Adipocyte (in vitro differentiated cells): Measurements from ENCODE around the gene DLGAP4.
"Not testable (repeated sequence)": the region's sequence is repeated elsewhere in the genome, so short reads cannot be mapped to it uniquely, and the experiment has no call there.

Experiments used
- DNase-seq: peaks from one replicate; pipeline ENCODE4 v3.0.0-alpha.2; 2015; ENCODE audit warnings: low read depth
- H3K27me3 ChIP-seq: replicated peaks from 2 replicates; pipeline ENCODE4 v1.7.0; 2013; ENCODE audit warnings: mild to moderate bottlenecking, low read length, moderate library complexity; ENCODE audit not compliant: control insufficient read depth, insufficient read depth
- H3K36me3 ChIP-seq: 2 replicates; pipeline ENCODE4 v1.7.0; 2013; ENCODE audit warnings: low read length, mild to moderate bottlenecking, moderate library complexity; ENCODE audit not compliant: control insufficient read depth, insufficient read depth, severe bottlenecking
- H3K4me1 ChIP-seq: 2 replicates; pipeline ENCODE4 v1.7.0; 2013; ENCODE audit warnings: mild to moderate bottlenecking, low read length, moderate library complexity; ENCODE audit not compliant: control insufficient read depth, insufficient read depth
- H3K4me3 ChIP-seq: 2 replicates; pipeline ENCODE4 v1.7.0; 2013; ENCODE audit warnings: mild to moderate bottlenecking, low read length, moderate library complexity
- H3K9ac ChIP-seq: 2 replicates; pipeline ENCODE4 v1.7.0; 2013; ENCODE audit warnings: mild to moderate bottlenecking, low read length, moderate library complexity
- H3K9me3 ChIP-seq: 2 replicates; pipeline ENCODE4 v1.7.0; 2013; ENCODE audit warnings: mild to moderate bottlenecking, low read length, moderate library complexity; ENCODE audit not compliant: control insufficient read depth

DLGAP4 gene

GRCh38 chr20:36548704-36549627 is 242.8 kb downstream of the DLGAP4 start:
- Histone ChIP-seq H3K9me3 (no peaks in the 10 kb centered on the region), H3K27me3 (no peaks in the 10 kb centered on the region), H3K4me3 (no peak overlapping the region), H3K9ac (peak overlapping the region; percentile 53), H3K36me3 (peaks cover 43% of the 10 kb centered on the region), H3K4me1 (peaks cover 20% of the 10 kb centered on the region)
- no peak for DNase-seq

- Histone ChIP-seq H3K9me3 (no peaks in the 10 kb centered on the region), H3K9ac (peak overlapping the region; percentile 53), H3K4me1 (peaks cover 14% of the 10 kb centered on the region), H3K36me3 (peaks cover 43% of the 10 kb centered on the region), H3K4me3 (no peak overlapping the region), H3K27me3 (no peaks in the 10 kb centered on the region)
- DNase-seq = no peak
Observed at GRCh38 chr20:36549628-36549941, 243.4 kb downstream of the DLGAP4 start.

DNA sequence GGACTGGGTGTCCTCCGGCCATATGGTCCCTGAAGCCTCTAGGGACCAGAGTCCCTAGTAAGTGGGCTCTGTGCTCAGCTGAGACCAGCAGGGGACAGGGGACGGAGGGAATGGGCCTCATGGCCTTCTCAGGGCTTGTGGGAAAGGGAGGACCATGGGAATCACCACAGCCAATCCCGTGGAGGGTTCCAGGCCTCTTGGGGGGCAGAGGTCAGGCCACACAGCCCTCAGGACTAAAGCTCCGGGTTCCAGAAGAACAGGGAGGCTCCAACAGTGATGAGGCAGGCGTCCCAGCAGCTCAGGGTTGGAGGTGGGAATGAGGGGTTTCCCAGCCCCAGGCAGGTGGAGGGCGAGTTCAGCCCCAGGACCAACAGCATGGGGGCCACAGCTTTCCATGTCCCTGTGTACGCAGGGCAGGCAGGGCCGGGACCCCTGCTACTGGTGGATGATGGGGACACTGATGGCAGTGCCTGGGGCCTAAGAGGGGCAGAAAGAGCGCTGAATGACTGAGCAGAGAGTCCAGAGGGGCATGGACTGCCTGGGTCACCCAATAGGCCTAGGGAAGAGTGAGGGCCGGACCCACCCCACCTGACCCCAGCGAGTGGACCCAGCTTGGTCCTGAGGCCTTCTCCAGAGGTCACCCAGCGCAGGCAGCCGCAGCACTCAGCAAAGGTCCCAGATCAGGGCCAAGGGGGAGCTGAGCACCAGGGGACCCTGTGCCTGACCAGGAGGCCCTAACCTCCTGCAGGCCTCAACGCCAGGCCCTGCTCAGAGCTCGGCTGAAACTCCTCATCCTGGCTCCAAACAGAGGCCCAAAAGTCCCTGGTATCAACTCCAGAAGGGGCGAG is 244.0 kb downstream of the DLGAP4 start:
- Histone ChIP-seq H3K27me3 (no peaks in the 10 kb centered on the region), H3K9ac (peak overlapping the region; percentile 53)
- no peak for DNase-seq

DNA sequence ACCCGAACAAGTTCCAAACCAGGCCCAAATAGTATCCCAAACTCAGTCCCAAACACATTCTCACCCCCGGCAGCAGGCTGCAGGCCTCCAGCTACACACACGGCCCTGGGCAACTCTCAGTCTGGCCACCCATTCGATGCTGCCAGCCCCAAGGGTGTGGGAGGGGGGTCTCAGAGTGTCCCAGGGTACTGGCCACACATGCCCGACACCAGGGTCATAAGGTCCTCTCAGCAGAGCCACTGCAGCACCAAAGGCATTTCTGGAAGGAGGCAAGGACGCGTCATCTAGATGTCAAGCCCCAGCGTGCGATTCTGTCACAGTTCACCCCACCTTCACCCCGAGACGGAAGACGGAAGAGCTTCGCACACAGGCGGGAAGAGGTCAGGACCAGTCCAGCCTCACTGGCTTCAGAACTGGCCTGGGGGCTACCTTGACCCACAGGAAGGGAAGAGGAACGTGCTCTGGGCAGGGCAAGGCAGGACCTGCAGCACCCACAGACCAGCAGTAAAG is 244.7 kb downstream of the DLGAP4 start:
- Histone ChIP-seq H3K4me1 (peaks cover 9% of the 10 kb centered on the region), H3K9ac (peak overlapping the region; percentile 25), H3K4me3 (no peak overlapping the region), H3K9me3 (no peaks in the 10 kb centered on the region), H3K36me3 (peaks cover 37% of the 10 kb centered on the region), H3K27me3 (no peaks in the 10 kb centered on the region)
- no peak for DNase-seq

More for the DNA sequence above, 244.0 kb downstream of the DLGAP4 start:
- Histone ChIP-seq H3K9me3 (no peaks in the 10 kb centered on the region), H3K4me3 (no peak overlapping the region), H3K4me1 (peaks cover 9% of the 10 kb centered on the region), H3K36me3 (peaks cover 39% of the 10 kb centered on the region)

DNA sequence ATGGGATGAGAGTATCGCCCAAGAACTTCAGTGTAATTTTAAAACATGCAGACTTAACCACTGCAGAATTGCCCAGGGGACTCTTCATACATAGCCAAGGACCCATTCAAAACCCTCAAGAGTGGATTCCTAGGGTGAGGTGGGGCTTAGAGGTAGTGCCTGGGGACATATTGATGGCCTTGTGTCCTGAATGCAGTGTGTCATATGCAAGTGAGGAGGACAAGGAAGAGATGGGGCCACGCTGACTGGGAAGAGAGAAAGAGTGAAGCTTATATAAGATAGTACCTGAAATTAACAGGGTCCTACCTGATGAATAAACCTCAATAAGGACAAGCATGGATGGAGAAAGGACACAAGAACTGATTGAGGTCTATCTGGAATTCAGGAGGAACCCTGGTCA is 249.1 kb downstream of the DLGAP4 start:
- H3K4me1 ChIP-seq = no peaks in the 10 kb centered on the region
- H3K4me3 ChIP-seq = no peak overlapping the region
- H3K27me3 ChIP-seq = no peaks in the 10 kb centered on the region
- no peak overlapping the region for H3K9ac ChIP-seq
- no peaks in the 10 kb centered on the region for H3K36me3 ChIP-seq
- no peaks in the 10 kb centered on the region for H3K9me3 ChIP-seq
- no peak for DNase-seq

DNA sequence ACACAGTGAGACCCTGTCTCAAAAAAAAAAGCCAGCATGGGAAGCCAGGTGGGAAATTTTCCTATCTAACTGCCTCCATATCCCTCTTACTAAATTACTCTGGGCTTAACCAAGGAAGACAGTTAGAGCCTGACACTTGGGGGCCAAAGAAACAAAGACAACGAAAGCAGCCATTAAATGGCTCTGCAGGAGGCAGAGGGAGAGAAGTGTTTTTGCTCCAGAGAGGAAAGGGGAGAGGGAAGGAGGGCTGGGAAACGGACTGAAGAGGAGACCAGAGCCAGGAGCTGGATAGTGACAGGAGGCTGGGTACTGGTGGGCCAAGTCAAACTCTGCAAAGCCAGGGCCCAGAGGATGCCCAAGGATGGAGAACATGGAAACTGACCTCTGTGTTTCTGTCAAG is 256.6 kb downstream of the DLGAP4 start:
- Histone ChIP-seq H3K4me1 (no peaks in the 10 kb centered on the region), H3K27me3 (no peaks in the 10 kb centered on the region), H3K9me3 (peaks cover 11% of the 10 kb centered on the region), H3K9ac (no peak overlapping the region), H3K4me3 (no peak overlapping the region), H3K36me3 (no peaks in the 10 kb centered on the region)
- no peak for DNase-seq

- DNase-seq = no peak
- H3K9ac ChIP-seq = no peak overlapping the region
- no peaks in the 10 kb centered on the region for H3K27me3 ChIP-seq
- no peak overlapping the region for H3K4me3 ChIP-seq
- peaks cover 11% of the 10 kb centered on the region for H3K9me3 ChIP-seq
- H3K36me3 ChIP-seq = no peaks in the 10 kb centered on the region
- H3K4me1 ChIP-seq = no peaks in the 10 kb centered on the region
Observed at GRCh38 chr20:36563374-36563773, 257.2 kb downstream of the DLGAP4 start.

GRCh38 chr20:36564078-36564725 is 258.1 kb downstream of the DLGAP4 start:
- peaks cover 11% of the 10 kb centered on the region for H3K9me3 ChIP-seq
- not testable (repeated sequence) for DNase-seq, H3K9ac ChIP-seq, H3K4me3 ChIP-seq, H3K27me3 ChIP-seq, H3K36me3 ChIP-seq, H3K4me1 ChIP-seq

DNA sequence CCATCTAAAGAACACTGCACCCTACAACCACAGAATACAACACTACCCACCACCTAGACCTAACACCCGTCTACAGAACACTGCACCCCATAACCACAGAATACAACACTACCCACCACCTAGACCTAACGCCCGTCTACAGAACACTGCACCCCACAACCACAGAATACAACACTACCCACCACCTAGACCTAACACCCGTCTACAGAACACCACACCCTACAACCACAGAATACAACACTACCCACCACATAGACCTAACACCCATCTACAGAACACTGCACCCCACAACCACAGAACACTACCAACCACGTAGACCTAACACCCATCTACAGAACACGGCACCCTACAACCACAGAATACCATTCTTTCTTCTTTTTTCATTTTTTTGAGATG is 258.6 kb downstream of the DLGAP4 start:
- H3K9ac ChIP-seq, H3K4me1 ChIP-seq, H3K27me3 ChIP-seq, H3K36me3 ChIP-seq, DNase-seq, H3K4me3 ChIP-seq: not testable (repeated sequence)
- H3K9me3 ChIP-seq = peaks cover 11% of the 10 kb centered on the region

DNA sequence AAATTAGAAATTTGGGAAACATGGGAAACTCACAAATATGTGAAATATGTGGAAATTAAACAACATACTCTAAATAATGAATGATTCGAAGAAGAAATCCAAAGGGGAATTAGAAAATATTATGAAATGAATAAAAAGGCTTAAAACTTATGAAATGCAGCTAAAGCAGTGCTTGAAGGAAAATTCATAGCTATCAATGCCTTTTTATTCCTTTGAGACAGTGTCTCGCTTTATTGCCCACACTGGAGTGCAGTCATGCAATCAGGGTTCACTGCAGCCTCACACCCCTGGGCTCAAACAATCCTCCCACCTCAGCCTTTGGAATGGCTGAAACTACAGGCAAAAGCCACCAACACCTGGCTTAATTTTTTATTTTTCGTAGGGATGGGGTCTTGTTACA is 259.4 kb downstream of the DLGAP4 start:
- Histone ChIP-seq H3K4me3 (peak overlapping the region; percentile 17), H3K27me3 (no peaks in the 10 kb centered on the region), H3K36me3 (no peaks in the 10 kb centered on the region), H3K4me1 (no peaks in the 10 kb centered on the region), H3K9ac (no peak overlapping the region), H3K9me3 (peaks cover 11% of the 10 kb centered on the region)
- no peak for DNase-seq
